SJCRH30 (cell line): ENCODE data around the gene PSMD4. TPM values are rescaled to one million over a fixed set of nuclear protein-coding genes. Genes with fewer than 3 reads are reported as not detected.
"Not testable (repeated sequence)": the region's sequence is repeated elsewhere in the genome, so short reads cannot be mapped to it uniquely, and the experiment has no call there.

ENCODE experiments used
- DNase-seq, 2 experiments: peaks; one replicate each; pipeline ENCODE4 v3.0.0-alpha.2; 2015 to 2020
- H3K27ac ChIP-seq: fragments of 250-450 bp; sonication (Bioruptor Pico); 2 replicates; pipeline ENCODE4 v1.5.1; 2020; ENCODE audit warnings: mild to moderate bottlenecking, moderate library complexity
- H3K27me3 ChIP-seq: fragments of 250-450 bp; sonication (Bioruptor Pico); 2 replicates; pipeline ENCODE4 v1.5.1; 2020; ENCODE audit warnings: mild to moderate bottlenecking, moderate library complexity
- H3K36me3 ChIP-seq: fragments of 250-450 bp; sonication (Bioruptor Pico); 2 replicates; pipeline ENCODE4 v1.5.1; 2020; ENCODE audit warnings: mild to moderate bottlenecking, moderate library complexity
- H3K4me1 ChIP-seq: fragments of 250-450 bp; sonication (Bioruptor Pico); 2 replicates; pipeline ENCODE4 v1.5.1; 2020; ENCODE audit warnings: mild to moderate bottlenecking, moderate library complexity
- H3K4me3 ChIP-seq: fragments of 250-450 bp; sonication (Bioruptor Pico); 2 replicates; pipeline ENCODE4 v1.5.1; 2020; ENCODE audit warnings: mild to moderate bottlenecking, moderate library complexity
- H3K9me3 ChIP-seq: fragments of 250-450 bp; sonication (Bioruptor Pico); replicated peaks from 2 replicates; pipeline ENCODE4 v1.5.1; 2020; ENCODE audit warnings: mild to moderate bottlenecking, moderate library complexity
- total RNA-seq: library from RNA; depleted of rRNA; stranded (reverse); fragments of >200 nt; shearing (Covaris generic); gene quantifications from 2 replicates; pipeline ENCODE4 v1.2.3, GENCODE V29; 2014; rRNA removed

Gene PSMD4
- 130 and 132 TPM in 2 replicates for total RNA-seq

GRCh38 chr1:151254217-151255213, at the start of gene PSMD4:
Gene PSMD4 (plus strand): TSS chr1:151254734. CDS start chr1:151254783, 49 bp downstream.
- H3K27me3 ChIP-seq = no peaks in the 10 kb centered on the region
- H3K36me3 ChIP-seq = peaks cover 8% of the 10 kb centered on the region
- H3K4me1 ChIP-seq = no peaks in the 10 kb centered on the region
- DNase-seq = peak; percentile 94 to 97
- H3K27ac ChIP-seq = peak within 1 kb of the TSS; percentile 80
- H3K4me3 ChIP-seq = peak within 1 kb of the TSS; percentile 82
- H3K9me3 ChIP-seq = no peaks in the 10 kb centered on the region

GRCh38 chr1:151205381-151205965, 49.1 kb upstream of the PSMD4 start:
- not testable (repeated sequence) for H3K4me3 ChIP-seq, H3K4me1 ChIP-seq, H3K27ac ChIP-seq, H3K9me3 ChIP-seq, H3K27me3 ChIP-seq, DNase-seq
- peaks cover 35% of the 10 kb centered on the region for H3K36me3 ChIP-seq

- Histone ChIP-seq H3K36me3 (peaks cover 48% of the 10 kb centered on the region), H3K4me1 (no peaks in the 10 kb centered on the region), H3K27ac (no peak overlapping the region), H3K27me3 (no peaks in the 10 kb centered on the region), H3K9me3 (no peaks in the 10 kb centered on the region), H3K4me3 (no peak overlapping the region)
- no peak for DNase-seq
These were observed 43.7 kb upstream of the PSMD4 start for GRCh38 chr1:151210830-151211229.

- no peak overlapping the region for H3K4me3 ChIP-seq
- no peak overlapping the region for H3K27ac ChIP-seq
- DNase-seq = no peak
- H3K27me3 ChIP-seq = no peaks in the 10 kb centered on the region
- no peaks in the 10 kb centered on the region for H3K9me3 ChIP-seq
- H3K4me1 ChIP-seq = no peaks in the 10 kb centered on the region
- H3K36me3 ChIP-seq = peaks cover 35% of the 10 kb centered on the region
These were observed 42.4 kb upstream of the PSMD4 start for GRCh38 chr1:151211972-151212705.

GRCh38 chr1:151213560-151213959, 41.0 kb upstream of the PSMD4 start:
- H3K27ac ChIP-seq = no peak overlapping the region
- peaks cover 31% of the 10 kb centered on the region for H3K36me3 ChIP-seq

GRCh38 chr1:151221616-151222015, 32.9 kb upstream of the PSMD4 start:
- no peaks in the 10 kb centered on the region for H3K4me1 ChIP-seq
- no peaks in the 10 kb centered on the region for H3K9me3 ChIP-seq
- H3K36me3 ChIP-seq = peaks cover 13% of the 10 kb centered on the region
- H3K27ac ChIP-seq = no peak overlapping the region
- H3K27me3 ChIP-seq = no peaks in the 10 kb centered on the region
- H3K4me3 ChIP-seq = no peak overlapping the region
- no peak for DNase-seq

More at GRCh38 chr1:151213560-151213959, 41.0 kb upstream of the PSMD4 start:
- DNase-seq = no peak
- no peaks in the 10 kb centered on the region for H3K9me3 ChIP-seq
- H3K27me3 ChIP-seq = no peaks in the 10 kb centered on the region
- no peak overlapping the region for H3K4me3 ChIP-seq
- no peaks in the 10 kb centered on the region for H3K4me1 ChIP-seq

- no peak overlapping the region for H3K27ac ChIP-seq
- H3K27me3 ChIP-seq = no peaks in the 10 kb centered on the region
- H3K4me3 ChIP-seq = no peak overlapping the region
- H3K4me1 ChIP-seq = no peaks in the 10 kb centered on the region
- DNase-seq = no peak
- no peaks in the 10 kb centered on the region for H3K9me3 ChIP-seq
- peaks cover 18% of the 10 kb centered on the region for H3K36me3 ChIP-seq
These were observed 32.4 kb upstream of the PSMD4 start for GRCh38 chr1:151222130-151222529.

- peaks cover 3% of the 10 kb centered on the region; the same call in 1 of the 2 replicates for H3K4me1 ChIP-seq
These were observed 19.3 kb upstream of the PSMD4 start for GRCh38 chr1:151235235-151235634.

GRCh38 chr1:151237678-151238466, 16.7 kb upstream of the PSMD4 start:
- H3K9me3 ChIP-seq = no peaks in the 10 kb centered on the region
- no peak overlapping the region for H3K27ac ChIP-seq
- no peaks in the 10 kb centered on the region for H3K27me3 ChIP-seq
- peaks cover 3% of the 10 kb centered on the region; the same call in 1 of the 2 replicates for H3K4me1 ChIP-seq
- H3K36me3 ChIP-seq = peaks cover 80% of the 10 kb centered on the region
- H3K4me3 ChIP-seq = no peak overlapping the region
- no peak for DNase-seq

More at GRCh38 chr1:151235235-151235634, 19.3 kb upstream of the PSMD4 start:
- H3K4me3 ChIP-seq = no peak overlapping the region
- no peak for DNase-seq
- H3K27me3 ChIP-seq = no peaks in the 10 kb centered on the region
- no peaks in the 10 kb centered on the region for H3K9me3 ChIP-seq
- no peak overlapping the region for H3K27ac ChIP-seq
- H3K36me3 ChIP-seq = peaks cover 81% of the 10 kb centered on the region

- no peaks in the 10 kb centered on the region for H3K9me3 ChIP-seq
- no peaks in the 10 kb centered on the region for H3K27me3 ChIP-seq
- peaks cover 80% of the 10 kb centered on the region for H3K36me3 ChIP-seq
- DNase-seq = peak in 1 of 2 experiments; percentile 16
- no peak overlapping the region for H3K27ac ChIP-seq
- no peak overlapping the region for H3K4me3 ChIP-seq
- peaks cover 3% of the 10 kb centered on the region; the same call in 1 of the 2 replicates for H3K4me1 ChIP-seq
These were observed 16.1 kb upstream of the PSMD4 start for GRCh38 chr1:151238467-151238739.

- no peak for DNase-seq
- H3K4me3 ChIP-seq = no peak overlapping the region
- H3K4me1 ChIP-seq = peaks cover 3% of the 10 kb centered on the region; the same call in 1 of the 2 replicates
- no peaks in the 10 kb centered on the region for H3K9me3 ChIP-seq
- H3K36me3 ChIP-seq = peaks cover 81% of the 10 kb centered on the region
- H3K27ac ChIP-seq = no peak overlapping the region
- H3K27me3 ChIP-seq = no peaks in the 10 kb centered on the region
These were observed 12.1 kb upstream of the PSMD4 start for GRCh38 chr1:151242442-151242841.

- no peaks in the 10 kb centered on the region for H3K27me3 ChIP-seq
- no peak overlapping the region for H3K27ac ChIP-seq
- no peaks in the 10 kb centered on the region for H3K9me3 ChIP-seq
- DNase-seq = no peak
- no peaks in the 10 kb centered on the region; the same call in 1 of the 2 replicates for H3K4me1 ChIP-seq
- H3K36me3 ChIP-seq = peaks cover 72% of the 10 kb centered on the region
- no peak overlapping the region for H3K4me3 ChIP-seq
These were observed 10.8 kb upstream of the PSMD4 start for GRCh38 chr1:151243683-151244216.

GRCh38 chr1:151246786-151247185, 7.7 kb upstream of the PSMD4 start:
- Histone ChIP-seq H3K36me3 (peaks cover 59% of the 10 kb centered on the region), H3K4me1 (no peaks in the 10 kb centered on the region), H3K27ac (no peak overlapping the region), H3K4me3 (no peak overlapping the region), H3K9me3 (no peaks in the 10 kb centered on the region), H3K27me3 (no peaks in the 10 kb centered on the region)
- DNase-seq = no peak
